Measurements from ENCODE around the gene ENTPD1.
"Not testable (repeated sequence)": the region's sequence is repeated elsewhere in the genome, so short reads cannot be mapped to it uniquely, and the experiment has no call there.

ENTPD1 gene

DNA sequence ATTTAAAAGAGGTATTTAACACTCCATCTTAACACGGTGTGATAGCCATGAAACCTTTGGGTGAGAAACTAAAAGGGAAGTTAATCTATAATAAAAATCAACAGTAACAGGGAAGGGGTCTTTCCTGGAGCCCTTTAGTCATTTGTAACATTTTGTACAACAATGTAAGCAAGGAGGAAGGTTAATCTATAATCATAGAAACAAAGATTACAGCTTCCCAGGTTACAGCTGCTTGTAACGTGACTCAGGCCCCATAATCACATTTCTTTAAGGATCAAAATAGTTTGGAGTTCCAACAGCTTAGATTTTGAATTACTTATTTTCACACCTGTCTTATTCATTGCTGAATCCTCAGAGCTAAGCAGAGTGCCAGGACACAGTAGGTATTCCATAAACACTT is 133.9 kb downstream of the ENTPD1 start:
- Histone ChIP-seq H3K9ac (ENCODE audit: low read depth, low read length) (no peak overlapping the region), H3K4me3 (ENCODE audit: low read depth, low read length) (no peak overlapping the region), H3K9me3 (ENCODE audit: control insufficient read depth, insufficient read depth, low read length) (no peaks in the 10 kb centered on the region), H3K4me1 (ENCODE audit: control insufficient read depth, insufficient read depth, low read length) (no peaks in the 10 kb centered on the region), H3K36me3 (ENCODE audit: control insufficient read depth, insufficient read depth, low read length) (no peaks in the 10 kb centered on the region), H3K27me3 (ENCODE audit: control insufficient read depth, insufficient read depth, low read length) (no peaks in the 10 kb centered on the region)

- Histone ChIP-seq H3K9me3 (ENCODE audit: control insufficient read depth, insufficient read depth, low read length) (no peaks in the 10 kb centered on the region), H3K36me3 (ENCODE audit: control insufficient read depth, insufficient read depth, low read length) (peaks cover 4% of the 10 kb centered on the region), H3K4me3 (ENCODE audit: low read depth, low read length) (no peak overlapping the region), H3K4me1 (ENCODE audit: control insufficient read depth, insufficient read depth, low read length) (no peaks in the 10 kb centered on the region), H3K9ac (ENCODE audit: low read depth, low read length) (no peak overlapping the region), H3K27me3 (ENCODE audit: control insufficient read depth, insufficient read depth, low read length) (no peaks in the 10 kb centered on the region)
These were observed 140.3 kb downstream of the ENTPD1 start for GRCh38 chr10:95896071-95896850.

DNA sequence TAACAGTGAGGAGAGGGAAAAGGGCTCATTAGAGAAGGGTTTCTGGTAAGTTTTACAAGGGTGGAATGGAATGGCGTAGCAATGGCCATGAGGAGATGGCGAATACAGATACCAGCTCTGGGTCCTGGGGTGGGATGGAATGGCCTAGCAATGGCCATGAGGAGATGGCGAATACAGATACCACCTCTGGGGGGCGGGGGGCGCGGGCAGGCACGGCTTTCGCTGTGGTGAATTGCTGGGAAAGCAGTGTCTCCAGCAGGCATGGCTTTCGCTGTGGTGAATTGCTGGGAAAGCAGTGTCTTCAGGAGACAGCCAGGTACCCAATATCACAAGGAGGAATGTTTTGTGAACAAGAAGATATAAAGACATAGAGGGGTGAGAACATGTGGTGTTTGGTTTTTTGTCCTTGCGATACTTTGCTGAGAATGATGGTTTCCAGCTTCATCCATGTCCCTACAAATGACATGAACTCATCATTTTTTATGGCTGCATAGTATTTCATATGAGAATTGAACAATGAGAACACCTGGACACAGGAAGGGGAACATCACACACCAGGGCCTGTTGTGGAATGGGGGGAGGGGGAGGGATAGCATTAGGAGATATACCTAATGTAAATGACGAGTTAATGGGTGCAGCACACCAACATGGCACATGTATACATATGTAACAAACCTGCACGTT is 150.1 kb downstream of the ENTPD1 start:
- H3K9me3 ChIP-seq (ENCODE audit: control insufficient read depth, insufficient read depth, low read length); H3K27me3 ChIP-seq (ENCODE audit: control insufficient read depth, insufficient read depth, low read length); H3K36me3 ChIP-seq (ENCODE audit: control insufficient read depth, insufficient read depth, low read length); H3K4me1 ChIP-seq (ENCODE audit: control insufficient read depth, insufficient read depth, low read length); H3K9ac ChIP-seq (ENCODE audit: low read depth, low read length); H3K4me3 ChIP-seq (ENCODE audit: low read depth, low read length): not testable (repeated sequence)

GRCh38 chr10:95906677-95907455 is 150.9 kb downstream of the ENTPD1 start:
- no peaks in the 10 kb centered on the region for H3K36me3 ChIP-seq (ENCODE audit: control insufficient read depth, insufficient read depth, low read length)
- H3K9me3 ChIP-seq (ENCODE audit: control insufficient read depth, insufficient read depth, low read length): no peaks in the 10 kb centered on the region
- H3K4me3 ChIP-seq (ENCODE audit: low read depth, low read length): peak overlapping the region; percentile 88
- peak overlapping the region; percentile 1 for H3K9ac ChIP-seq (ENCODE audit: low read depth, low read length)
- H3K27me3 ChIP-seq (ENCODE audit: control insufficient read depth, insufficient read depth, low read length): peaks cover 2% of the 10 kb centered on the region
- H3K4me1 ChIP-seq (ENCODE audit: control insufficient read depth, insufficient read depth, low read length): peaks cover 4% of the 10 kb centered on the region

- H3K4me3 ChIP-seq (ENCODE audit: low read depth, low read length): peak within 1 kb of the TSS; percentile 88
- no peaks in the 10 kb centered on the region for H3K36me3 ChIP-seq (ENCODE audit: control insufficient read depth, insufficient read depth, low read length)
- H3K4me1 ChIP-seq (ENCODE audit: control insufficient read depth, insufficient read depth, low read length): peaks cover 4% of the 10 kb centered on the region
- peaks cover 2% of the 10 kb centered on the region for H3K27me3 ChIP-seq (ENCODE audit: control insufficient read depth, insufficient read depth, low read length)
- peak within 1 kb of the TSS; percentile 56 for H3K9ac ChIP-seq (ENCODE audit: low read depth, low read length)
- H3K9me3 ChIP-seq (ENCODE audit: control insufficient read depth, insufficient read depth, low read length): no peaks in the 10 kb centered on the region
These were observed 151.7 kb downstream of the ENTPD1 start, which contains the start of gene CC2D2B for GRCh38 chr10:95907456-95908253. Gene CC2D2B (plus strand): TSS chr10:95907975. CDS start chr10:95911324, 3,349 bp downstream.

DNA sequence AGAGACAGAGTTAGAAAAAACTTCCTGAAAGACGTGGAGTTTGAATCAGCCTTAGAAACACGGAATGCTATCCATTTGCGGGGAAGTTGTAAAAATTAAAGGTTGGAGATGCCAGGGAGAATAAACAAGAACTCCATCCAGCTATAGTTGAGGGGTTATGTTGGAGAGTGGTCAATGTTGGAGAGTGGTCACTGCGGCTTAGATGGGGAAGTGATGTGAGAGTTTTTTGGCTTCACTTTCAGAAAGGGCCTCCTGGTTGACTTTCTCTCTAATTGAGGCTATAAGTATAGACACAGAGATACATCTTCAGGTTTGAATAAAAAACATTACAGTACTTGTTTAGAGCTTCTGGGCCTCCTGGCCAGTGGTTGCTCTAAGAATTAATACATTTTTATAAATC is 152.5 kb downstream of the ENTPD1 start:
- Histone ChIP-seq H3K9ac (ENCODE audit: low read depth, low read length) (no peak overlapping the region), H3K36me3 (ENCODE audit: control insufficient read depth, insufficient read depth, low read length) (no peaks in the 10 kb centered on the region), H3K9me3 (ENCODE audit: control insufficient read depth, insufficient read depth, low read length) (no peaks in the 10 kb centered on the region), H3K27me3 (ENCODE audit: control insufficient read depth, insufficient read depth, low read length) (peaks cover 2% of the 10 kb centered on the region), H3K4me1 (ENCODE audit: control insufficient read depth, insufficient read depth, low read length) (peaks cover 4% of the 10 kb centered on the region), H3K4me3 (ENCODE audit: low read depth, low read length) (peak overlapping the region; percentile 88)

GRCh38 chr10:95909561-95909960 is 153.6 kb downstream of the ENTPD1 start:
- Histone ChIP-seq H3K9me3 (ENCODE audit: control insufficient read depth, insufficient read depth, low read length) (no peaks in the 10 kb centered on the region), H3K36me3 (ENCODE audit: control insufficient read depth, insufficient read depth, low read length) (no peaks in the 10 kb centered on the region), H3K9ac (ENCODE audit: low read depth, low read length) (no peak overlapping the region), H3K4me1 (ENCODE audit: control insufficient read depth, insufficient read depth, low read length) (peaks cover 4% of the 10 kb centered on the region), H3K4me3 (ENCODE audit: low read depth, low read length) (no peak overlapping the region), H3K27me3 (ENCODE audit: control insufficient read depth, insufficient read depth, low read length) (peaks cover 2% of the 10 kb centered on the region)

GRCh38 chr10:95916039-95916438 is 160.1 kb downstream of the ENTPD1 start:
- H3K27me3 ChIP-seq (ENCODE audit: control insufficient read depth, insufficient read depth, low read length); H3K9me3 ChIP-seq (ENCODE audit: control insufficient read depth, insufficient read depth, low read length): not testable (repeated sequence)

More at GRCh38 chr10:95916039-95916438, 160.1 kb downstream of the ENTPD1 start:
- H3K36me3 ChIP-seq (ENCODE audit: control insufficient read depth, insufficient read depth, low read length); H3K4me1 ChIP-seq (ENCODE audit: control insufficient read depth, insufficient read depth, low read length); H3K4me3 ChIP-seq (ENCODE audit: low read depth, low read length); H3K9ac ChIP-seq (ENCODE audit: low read depth, low read length): not testable (repeated sequence)

Data from iPS-15b (cell line).